Endothelial cell of umbilical vein (primary cell): ENCODE measurements around the gene LRP1-AS. TPM values are rescaled to one million over a fixed set of nuclear protein-coding genes. Genes with fewer than 3 reads are reported as not detected.

Experiments used
- BruUV-seq: library from RNA; stranded (reverse); fragments of 400-500 nt; replicated peaks from 2 replicates; lab custom pipeline; 2021; lab: Mats Ljungman, UMichigan
- CTCF ChIA-PET: fragments of 300-600, 350-600 bp; sonication (Branson Sonifier 250); formaldehyde crosslinking; loops from one replicate; lab custom pipeline; 2021; ENCODE audit warnings: antibody characterized with exemption, inconsistent platforms; lab: Charles Lee
- POLR2A ChIA-PET: fragments of 300-600, 350-600 bp; sonication (Branson Sonifier 250); formaldehyde crosslinking; loops from one replicate; lab custom pipeline; 2021; ENCODE audit warnings: antibody characterized with exemption, inconsistent platforms; lab: Charles Lee
- DNase-seq: peaks from one replicate; pipeline ENCODE4 v3.0.0-alpha.2; 2011; ENCODE audit warnings: low read depth, low spot score
- FAIRE-seq: peaks from 2 replicates; lab custom pipeline; 2011; peaks lifted over from hg19 to GRCh38; lab: Jason Lieb, UNC
- H2AFZ ChIP-seq: 2 replicates; pipeline ENCODE4 v1.6.0; 2012; ENCODE audit warnings: low read depth, low read length, control low read depth, inconsistent platforms
- H3K27ac ChIP-seq: 2 replicates; pipeline ENCODE4 v1.5.1; 2011; ENCODE audit warnings: low read depth, mild to moderate bottlenecking, control low read depth, low read length, moderate library complexity; ENCODE audit not compliant: insufficient read depth
- H3K27me3 ChIP-seq, 2 experiments: 2 replicates each; pipeline versions ENCODE4 v1.6.0 to v1.6.1; 2011; ENCODE audit warnings: low read length in 2 of 2, mixed read lengths in 1 of 2; ENCODE audit not compliant: control insufficient read depth in 2 of 2, insufficient read depth in 2 of 2
- H3K36me3 ChIP-seq, 2 experiments: 2 replicates in 1 of 2; 3 replicates in 1 of 2; pipeline ENCODE4 v1.5.1; 2011; ENCODE audit warnings: low read length in 2 of 2, mild to moderate bottlenecking in 1 of 2, moderate library complexity in 1 of 2; ENCODE audit not compliant: control insufficient read depth in 2 of 2, insufficient read depth in 2 of 2; ENCODE audit errors: extremely low read depth in 1 of 2
- H3K4me1 ChIP-seq: 3 replicates; pipeline ENCODE4 v1.5.1; 2011; ENCODE audit warnings: mild to moderate bottlenecking, low read length; ENCODE audit not compliant: control insufficient read depth, insufficient read depth; ENCODE audit errors: extremely low read depth
- H3K4me2 ChIP-seq: 2 replicates; pipeline ENCODE4 v1.6.1; 2011; ENCODE audit warnings: low read length, control low read depth, mixed read lengths; ENCODE audit not compliant: insufficient read depth
- H3K4me3 ChIP-seq, 3 experiments: fragments of 200-600 bp in 1 of 3; sonication (generic), shearing (Covaris generic) in 1 of 3; replicated peaks in 1 of 3; 2 replicates each; pipeline ENCODE4 v1.5.1; 2011 to 2016; ENCODE audit warnings: control low read depth in 3 of 3, low read length in 3 of 3, mild to moderate bottlenecking in 2 of 3, inconsistent platforms in 1 of 3, low read depth in 1 of 3, moderate library complexity in 1 of 3; ENCODE audit not compliant: insufficient read depth in 1 of 3
- H3K79me2 ChIP-seq: 2 replicates; pipeline ENCODE4 v1.6.0; 2012; ENCODE audit warnings: low read length, inconsistent platforms; ENCODE audit not compliant: control insufficient read depth, insufficient read depth
- H3K9ac ChIP-seq: replicated peaks from 2 replicates; pipeline ENCODE3; 2011; ENCODE audit warnings: low read length, control low read depth; ENCODE audit not compliant: insufficient read depth; ENCODE audit errors: extremely low read depth
- H3K9me1 ChIP-seq: replicated peaks from 3 replicates; pipeline ENCODE4 v1.6.0; 2011; ENCODE audit warnings: mild to moderate bottlenecking, low read length; ENCODE audit not compliant: control insufficient read depth, insufficient read depth; ENCODE audit errors: extremely low read depth
- H3K9me3 ChIP-seq: replicated peaks from 2 replicates; pipeline ENCODE4 v1.5.1; 2012; ENCODE audit warnings: low read length, inconsistent platforms; ENCODE audit not compliant: control insufficient read depth, insufficient read depth
- H4K20me1 ChIP-seq: replicated peaks from 2 replicates; pipeline ENCODE3; 2011; ENCODE audit warnings: mild to moderate bottlenecking, low read length; ENCODE audit not compliant: control insufficient read depth, insufficient read depth; ENCODE audit errors: extremely low read depth
- EZH2 ChIP-seq: IDR thresholded peaks from 2 replicates; pipeline ENCODE4 v1.6.1; 2012; ENCODE audit warnings: borderline replicate concordance, low read depth, mild to moderate bottlenecking, moderate library complexity, low read length, inconsistent platforms; ENCODE audit not compliant: severe bottlenecking
- JUN ChIP-seq: IDR thresholded peaks from 2 replicates; pipeline ENCODE4 v1.6.1; 2011; ENCODE audit warnings: borderline replicate concordance, low read depth; ENCODE audit not compliant: insufficient read length, insufficient read depth
- POLR2A ChIP-seq: IDR thresholded peaks from 2 replicates; pipeline ENCODE4 v1.6.1; 2012; ENCODE audit warnings: low read depth, mild to moderate bottlenecking, control low read depth, low read length
- POLR2AphosphoS5 ChIP-seq: IDR thresholded peaks from 2 replicates; pipeline ENCODE4 v1.6.1; 2012; ENCODE audit warnings: low read depth, mild to moderate bottlenecking, control low read depth, low read length, moderate library complexity; ENCODE audit not compliant: insufficient read depth
- dilution Hi-C: fragments of 300-500 bp; cut with MboI; formaldehyde crosslinking; loops from one replicate; pipeline ENCODE4 v1.15.0; 2019; ENCODE audit warnings: low sequenced_read_pairs; ENCODE audit not compliant: extremely low pct_ligation_motif_present
- intact Hi-C: fragments of 100-400 bp; cut with micrococcal nuclease; formaldehyde crosslinking; loops from one replicate; pipeline ENCODE4 v1.10.0; 2022
- polyA plus RNA-seq, 4 experiments: library from polyadenylated mRNA; depleted of rRNA in 3 of 4; stranded (reverse) in 3 of 4; unstranded in 1 of 4; fragments of >200 nt; gene quantifications; 2 replicates each; pipeline versions ENCODE4 v1.2.1 to v1.2.3, GENCODE V29; 2011 to 2012; ENCODE audit warnings: missing spikeins in 1 of 4
- total RNA-seq: library from RNA; stranded (reverse); gene quantifications from 2 replicates; pipeline ENCODE4 v1.2.3, GENCODE V29; 2021
- TF ChIP-seq, protein P1 (sequence below): IDR thresholded peaks from 2 replicates; pipeline ENCODE4 v1.6.1; 2011; ENCODE audit not compliant: insufficient read depth, insufficient read length

LRP1-AS gene
- total and polyA plus RNA-seq, 2 donors (not counting 3 experiments of a cell fraction or from before 2014, with no cell fraction given): not detected

DNA sequence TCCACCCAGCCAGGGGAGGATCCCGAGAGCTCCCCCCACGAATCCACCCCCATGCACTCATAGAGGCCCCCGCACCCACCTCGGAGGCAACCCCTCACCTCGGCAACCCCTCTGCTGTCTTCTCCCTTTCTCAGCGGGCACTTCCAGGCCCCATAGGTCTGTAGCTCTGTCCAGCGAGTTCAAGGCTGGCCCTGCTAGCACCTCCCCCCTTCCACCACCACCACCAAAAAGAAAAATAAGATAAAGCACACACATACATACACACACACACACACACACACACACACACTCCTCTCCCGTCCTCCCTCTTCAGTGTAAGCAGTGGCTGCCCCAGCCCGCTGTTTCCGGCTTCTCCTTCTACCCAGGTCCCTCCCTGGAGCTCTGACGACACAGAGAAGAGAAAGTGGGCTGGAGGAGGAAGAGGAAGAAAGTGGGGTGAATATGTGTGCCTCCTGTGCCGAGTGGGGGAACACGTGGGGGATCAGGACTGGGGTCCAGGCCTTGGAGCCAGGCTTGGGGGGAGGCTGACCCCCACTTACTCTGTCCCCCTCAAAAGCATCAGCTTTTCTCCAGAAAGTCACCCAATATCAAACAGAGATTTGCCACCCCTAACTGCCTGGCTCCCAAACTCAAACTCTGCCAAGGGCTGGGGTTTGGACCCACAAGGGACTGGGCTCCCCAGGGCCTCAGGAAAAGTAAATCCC lies 36.2 kb downstream of the LRP1-AS start, which contains the start of gene STAT6:
STAT6 (minus strand) TSS at position 332 of the 704 bp plus-strand sequence. CDS start 3,084 bp downstream, outside the sequence.
- Histone ChIP-seq H3K4me1 (peaks cover 14% of the 10 kb centered on the region), H3K4me3 (peak within 1 kb of the TSS; percentile 31 to 72 (median 65)), H2AFZ (peak within 1 kb of the TSS; percentile 36), H3K9me1 (no peaks in the 10 kb centered on the region), H3K27me3 (peaks cover 0 to 2% of the 10 kb centered on the region in 2 experiments), H3K27ac (peak within 1 kb of the TSS; percentile 79), H3K9me3 (no peaks in the 10 kb centered on the region), H3K4me2 (peak within 1 kb of the TSS; percentile 78), H3K9ac (peak within 1 kb of the TSS; percentile 64), H3K79me2 (peaks cover 13% of the 10 kb centered on the region), H4K20me1 (no peaks in the 10 kb centered on the region), H3K36me3 (peaks cover 0 to 11% of the 10 kb centered on the region in 2 experiments)
- DNase-seq (peak; percentile 79), FAIRE-seq (peak; percentile 97)
- dilution Hi-C loops (no loop called here), intact Hi-C loops (loop anchor here (5.0 kb wide), 2 partner anchors 131 to 474 kb away; no protein-coding TSS in a partner anchor)
- no TSS peak for BruUV-seq
- TF ChIP-seq JUN (no peak), POLR2A (peak; percentile 31), EZH2 (no peak), POLR2AphosphoS5 (peak; percentile 16)
- TF ChIP-seq, protein P1, sequence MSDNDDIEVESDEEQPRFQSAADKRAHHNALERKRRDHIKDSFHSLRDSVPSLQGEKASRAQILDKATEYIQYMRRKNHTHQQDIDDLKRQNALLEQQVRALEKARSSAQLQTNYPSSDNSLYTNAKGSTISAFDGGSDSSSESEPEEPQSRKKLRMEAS: no peak
- ChIA-PET CTCF (interaction anchor here (1.0 to 3.5 kb wide), 22 partner anchors 7 to 475 kb away, joined by 3 to 449 read pairs (median 9); partner anchors contain the start of genes LRP1, NAB2, NEMP1 and SHMT2), POLR2A (interaction anchor here (1.1 to 1.9 kb wide), 6 partner anchors 13 to 118 kb away, joined by 3 to 9 read pairs (median 5); partner anchors contain the start of genes NAB2 and SHMT2)
